Measurements from ENCODE around the gene CEP295NL. TPM values are rescaled to one million over a fixed set of nuclear protein-coding genes. Genes with fewer than 3 reads are reported as not detected.

The CEP295NL gene
- total and polyA plus RNA-seq, 2 of the 13 experiments (the other 11 are each of a cell fraction or from before 2014, with no cell fraction given): not detected

GRCh38 chr17:78933025-78933958 lies 30.3 kb upstream of the CEP295NL start (continued):
- TF ChIP-seq USF2 (IDR thresholded peaks at IDR 0.05; ENCODE audit: low read depth, low read length): no peak
- TF ChIP-seq USF2 (CRISPR knock-in tag; IDR thresholded peaks at IDR 0.05; ENCODE audit: borderline replicate concordance): 0 out of 2 replicates have a peak, but pooled peaks have one; percentile 41
- peak in 1 of 2 experiments; percentile 74; a peak in 2 of 4 replicates for TF ChIP-seq EP300 (IDR thresholded peaks at IDR 0.05; ENCODE audit: low read depth in 2 of 2, low read length in 2 of 2)
- peak; percentile 63; the same call in 1 of the 2 replicates for TF ChIP-seq EP300 (CRISPR knock-in tag; IDR thresholded peaks at IDR 0.05; ENCODE audit: borderline replicate concordance)
- TF ChIP-seq ZNF850 (CRISPR knock-in tag; conservative IDR thresholded peaks at IDR 0.05): no peak
- TF ChIP-seq FOXP4 (CRISPR knock-in tag; IDR thresholded peaks at IDR 0.05): peak; percentile 78
- no peak for TF ChIP-seq ZNF260 (CRISPR knock-in tag; IDR thresholded peaks at IDR 0.05; ENCODE audit: borderline replicate concordance, low read depth)
- TF ChIP-seq BATF2 (CRISPR knock-in tag; IDR thresholded peaks at IDR 0.05): no peak
- no peak for TF ChIP-seq RORA (CRISPR knock-in tag; IDR thresholded peaks at IDR 0.05)
- TF ChIP-seq NKX3-1 (CRISPR knock-in tag; IDR thresholded peaks at IDR 0.05): no peak
- peak; percentile 22 for TF ChIP-seq ASH2L (IDR thresholded peaks at IDR 0.05; ENCODE audit: insufficient read length, low read depth, low read length)
- peak; percentile 66 for TF ChIP-seq ARID5B (CRISPR knock-in tag; IDR thresholded peaks at IDR 0.05)
- no peak for TF ChIP-seq FOXJ3 (CRISPR knock-in tag; IDR thresholded peaks at IDR 0.05; ENCODE audit: borderline replicate concordance)
- peak; percentile 52 for TF ChIP-seq XRCC5 (optimal IDR thresholded peaks at IDR 0.05; ENCODE audit: low read length)
- no peak for TF ChIP-seq ZNF431 (CRISPR knock-in tag; IDR thresholded peaks at IDR 0.05; ENCODE audit: borderline replicate concordance, low read depth)
- TF ChIP-seq NCOR1 (IDR thresholded peaks at IDR 0.05; ENCODE audit: borderline replicate concordance, low read length): no peak
- no peak for TF ChIP-seq ZBTB1 (CRISPR knock-in tag; IDR thresholded peaks at IDR 0.05; ENCODE audit: borderline replicate concordance)

All from HepG2 (cell line).